HepG2 (cell line): ENCODE data around the gene NDUFB11. TPM values are rescaled to one million over a fixed set of nuclear protein-coding genes. Genes with fewer than 3 reads are reported as not detected.
"Not testable (repeated sequence)": the region's sequence is repeated elsewhere in the genome, so short reads cannot be mapped to it uniquely, and the experiment has no call there.

Experiments used
- ATAC-seq: fragments of 200-7000 bp; cut with Tn5 transposase; 3 replicates; pipeline ENCODE4 v1.9.1; 2020; ENCODE audit warnings: mild to moderate bottlenecking, moderate library complexity
- BruUV-seq: library from RNA; stranded (reverse); fragments of 400-500 nt; replicated peaks from 2 replicates; lab custom pipeline; 2021; lab: Mats Ljungman, UMichigan
- CTCF ChIA-PET: fragments of 300-600 bp; formaldehyde crosslinking; extraction: SDS; loops from one replicate; lab custom pipeline; 2021; ENCODE audit warnings: low total read pairs, inconsistent platforms, low intra/inter-chr PET ratio; lab: Yijun Ruan, JAX
- POLR2A ChIA-PET: fragments of 350-600 bp; sonication (Branson Sonifier 250); formaldehyde crosslinking; loops from one replicate; lab custom pipeline; 2020; ENCODE audit warnings: antibody characterized with exemption, inconsistent platforms; lab: Yijun Ruan, JAX
- DNase-seq: peaks from one replicate; pipeline ENCODE4 v3.0.0-alpha.2; 2015; ENCODE audit warnings: low spot score
- FAIRE-seq: peaks from 3 replicates; lab custom pipeline; 2011; peaks lifted over from hg19 to GRCh38; lab: Jason Lieb, UNC
- H2AFZ ChIP-seq: one replicate; pipeline ENCODE4 v1.6.1; 2011; ENCODE audit warnings: low read length, inconsistent platforms
- H3K27ac ChIP-seq: fragments of 300-600 bp; 3 replicates; pipeline ENCODE4 v1.8.0; 2011; ENCODE audit warnings: mixed run types, mild to moderate bottlenecking, mixed read lengths, low read length, inconsistent platforms; ENCODE audit not compliant: insufficient read depth; ENCODE audit errors: extremely low read length
- H3K27me3 ChIP-seq, 2 experiments: fragments of 200-600 bp in 1 of 2; 2 replicates in 1 of 2; 3 replicates in 1 of 2; pipeline versions ENCODE4 v1.6.0 to v1.8.0; 2011; ENCODE audit warnings: low read length in 2 of 2, mild to moderate bottlenecking in 2 of 2, moderate library complexity in 2 of 2, inconsistent platforms in 1 of 2; ENCODE audit not compliant: insufficient read depth in 2 of 2, control insufficient read depth in 1 of 2
- H3K36me3 ChIP-seq, 2 experiments: fragments of 200-600 bp in 1 of 2; replicated peaks in 1 of 2; 2 replicates in 1 of 2; 3 replicates in 1 of 2; pipeline versions ENCODE4 v1.5.1 to v1.8.0; 2011; ENCODE audit warnings: low read length in 2 of 2, inconsistent platforms in 1 of 2; ENCODE audit not compliant: insufficient read depth in 2 of 2, control insufficient read depth in 1 of 2
- H3K4me1 ChIP-seq: 2 replicates; pipeline ENCODE4 v1.5.1; 2012; ENCODE audit warnings: low read length, inconsistent platforms; ENCODE audit not compliant: insufficient read depth
- H3K4me2 ChIP-seq: 2 replicates; pipeline ENCODE4 v1.6.0; 2011; ENCODE audit warnings: low read depth, low read length, inconsistent platforms
- H3K4me3 ChIP-seq, 3 experiments: fragments of 200-600 bp in 1 of 3; sonication (generic), shearing (Covaris generic) in 1 of 3; replicated peaks in 1 of 3; 2 replicates each; pipeline ENCODE4 v1.5.1; 2011 to 2016; ENCODE audit warnings: low read length in 3 of 3, inconsistent platforms in 2 of 3, low read depth in 2 of 3, mild to moderate bottlenecking in 2 of 3, control low read depth in 1 of 3, mixed read lengths in 1 of 3; ENCODE audit not compliant: insufficient read depth in 1 of 3
- H3K79me2 ChIP-seq: one replicate; pipeline ENCODE4 v1.6.1; 2011; ENCODE audit warnings: low read length, inconsistent platforms; ENCODE audit not compliant: insufficient read depth
- H3K9ac ChIP-seq: 2 replicates; pipeline ENCODE4 v1.6.0; 2011; ENCODE audit warnings: mild to moderate bottlenecking, low read depth, low read length, inconsistent platforms; ENCODE audit not compliant: insufficient read depth
- H3K9me3 ChIP-seq: 2 replicates; pipeline ENCODE4 v1.5.1; 2012; ENCODE audit warnings: mild to moderate bottlenecking, low read length
- H4K20me1 ChIP-seq: 2 replicates; pipeline ENCODE4 v1.6.0; 2011; ENCODE audit warnings: inconsistent platforms, mild to moderate bottlenecking, low read length, moderate library complexity; ENCODE audit not compliant: insufficient read depth
- ATF5 ChIP-seq: sonication (generic); formaldehyde crosslinking; IDR thresholded peaks from 2 replicates; pipeline ENCODE4 v1.4.0; 2020; ENCODE audit warnings: mild to moderate bottlenecking, low read depth, missing genetic modification reagents
- HNF1B ChIP-seq: sonication (generic); formaldehyde crosslinking; IDR thresholded peaks from 2 replicates; pipeline ENCODE4 v1.5.1; 2020; ENCODE audit warnings: mild to moderate bottlenecking, moderate library complexity, missing genetic modification reagents
- KLF16 ChIP-seq, 2 experiments: sonication (generic) in 1 of 2; formaldehyde crosslinking in 1 of 2; IDR thresholded peaks; 2 replicates each; pipeline versions ENCODE4 v1.6.1 to v1.8.0; 2016 to 2023; ENCODE audit warnings: missing genetic modification reagents in 2 of 2, missing compliant biosample characterization in 1 of 2
- NCOA2 ChIP-seq: sonication (generic); formaldehyde crosslinking; IDR thresholded peaks from 2 replicates; pipeline ENCODE4 v1.8.0; 2022; ENCODE audit warnings: inconsistent platforms
- PLSCR1 ChIP-seq: sonication (generic); formaldehyde crosslinking; IDR thresholded peaks from 2 replicates; pipeline ENCODE4 v1.5.0; 2020; ENCODE audit warnings: missing genetic modification reagents, mild to moderate bottlenecking, borderline replicate concordance
- SNAPC2 ChIP-seq: sonication (generic); formaldehyde crosslinking; IDR thresholded peaks from 2 replicates; pipeline ENCODE4 v1.8.1; 2022; ENCODE audit warnings: mild to moderate bottlenecking, missing genetic modification reagents
- STAT5B ChIP-seq: sonication (generic); formaldehyde crosslinking; IDR thresholded peaks from 2 replicates; pipeline ENCODE4 v1.4.0; 2020; ENCODE audit warnings: missing genetic modification reagents
- THYN1 ChIP-seq: sonication (generic); formaldehyde crosslinking; IDR thresholded peaks from 2 replicates; pipeline ENCODE4 v1.8.1; 2023; ENCODE audit warnings: low read depth, mild to moderate bottlenecking, moderate library complexity, missing genetic modification reagents, borderline replicate concordance
- ZFP36L2 ChIP-seq: sonication (generic); formaldehyde crosslinking; IDR thresholded peaks from 2 replicates; pipeline ENCODE4 v1.4.0; 2020; ENCODE audit warnings: missing genetic modification reagents
- ZFX ChIP-seq: sonication (generic); formaldehyde crosslinking; IDR thresholded peaks from 2 replicates; pipeline ENCODE4 v1.4.0; 2020; ENCODE audit warnings: mild to moderate bottlenecking, low read depth, missing genetic modification reagents, moderate library complexity
- ZFY ChIP-seq: sonication (generic); formaldehyde crosslinking; IDR thresholded peaks from 2 replicates; pipeline ENCODE4 v1.4.0; 2020; ENCODE audit warnings: missing genetic modification reagents
- ZNF558 ChIP-seq: sonication (generic); formaldehyde crosslinking; IDR thresholded peaks from 2 replicates; pipeline ENCODE4 v1.9.0; 2022; ENCODE audit warnings: mild to moderate bottlenecking, missing genetic modification reagents, borderline replicate concordance
- ZNF572 ChIP-seq: sonication (generic); formaldehyde crosslinking; IDR thresholded peaks from 2 replicates; pipeline ENCODE4 v1.5.1; 2020; ENCODE audit warnings: mild to moderate bottlenecking, missing genetic modification reagents
- ZNF660 ChIP-seq: sonication (generic); formaldehyde crosslinking; IDR thresholded peaks from 2 replicates; pipeline ENCODE4 v1.5.1; 2020; ENCODE audit warnings: mild to moderate bottlenecking, low read depth, missing genetic modification reagents, borderline replicate concordance
- WGBS: methylation state at CpG from one replicate; pipeline ENCODE4 v1.1.6; 2017; ENCODE audit warnings: low lambda C conversion rate; 5-methylcytosine and 5-hydroxymethylcytosine counted together
- in situ Hi-C: cut with HindIII; loops from 2 replicates; pipeline ENCODE4 v1.10.0; 2017; ENCODE audit warnings: low pct_unique_long_range_greater_than_20kb; ENCODE audit not compliant: extremely low pct_ligation_motif_present
- intact Hi-C: fragments of 100-400 bp; cut with micrococcal nuclease; formaldehyde crosslinking; loops from one replicate; pipeline ENCODE4 v1.10.0; 2022; ENCODE audit not compliant: unreplicated experiment
- polyA plus RNA-seq, 8 experiments: library from polyadenylated mRNA; depleted of rRNA in 3 of 8; stranded (reverse) in 7 of 8; unstranded in 1 of 8; fragments of >200 nt; fragmentation: Illumina TruSeq in 4 of 8; extraction: Trizol in 4 of 8; gene quantifications; 2 replicates each; pipeline versions ENCODE4 v1.2.1 to v1.2.3, GENCODE V29; 2011 to 2016; ENCODE audit warnings: low read depth in 4 of 8, missing spikeins in 1 of 8, mixed read lengths in 1 of 8; ENCODE audit not compliant: insufficient read depth in 1 of 8
- total RNA-seq, 5 experiments: library from RNA; depleted of rRNA; stranded (reverse); fragments of >200 nt; fragmentation: Illumina TruSeq; extraction: Trizol; gene quantifications; 2 replicates each; pipeline ENCODE4 v1.2.3, GENCODE V29; 2016; ENCODE audit warnings: low read depth in 1 of 5

The NDUFB11 gene
- total and polyA plus RNA-seq, 2 of the 13 experiments (the other 11 are each of a cell fraction or from before 2014, with no cell fraction given) = 46.6 to 100 TPM

DNA sequence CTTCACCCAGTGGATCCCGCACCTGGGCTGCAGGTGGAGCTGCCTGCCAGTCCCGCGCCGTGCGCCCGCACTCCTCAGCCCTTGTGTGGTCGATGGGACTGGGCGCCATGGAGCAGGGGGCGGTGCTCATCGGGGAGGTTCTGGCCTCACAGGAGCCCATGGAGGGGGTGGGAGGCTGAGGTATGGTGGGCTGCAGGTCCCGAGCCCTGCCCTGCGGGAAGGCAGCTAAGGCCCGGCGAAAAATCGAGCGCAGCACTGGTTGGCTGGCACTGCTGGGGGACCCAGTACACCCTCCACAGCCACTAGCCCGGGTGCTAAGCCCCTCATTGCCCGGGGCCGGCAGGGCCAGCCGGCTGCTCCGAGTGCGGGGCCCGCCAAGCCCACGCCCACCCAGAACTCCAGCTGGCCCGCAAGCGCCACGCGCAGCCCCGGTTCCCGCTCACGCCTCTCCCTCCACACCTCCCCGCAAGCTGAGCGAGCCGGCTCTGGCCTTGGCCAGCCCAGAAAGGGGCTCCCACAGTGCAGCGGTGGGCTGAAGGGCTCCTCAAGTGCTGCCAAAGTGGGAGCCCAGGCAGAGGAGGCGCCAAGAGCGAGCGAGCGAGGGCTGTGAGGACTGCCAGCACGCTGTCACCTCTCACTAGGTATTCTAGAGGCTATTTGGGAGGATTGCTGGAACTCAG is 33.4 kb downstream of the NDUFB11 start:
- BruUV-seq, H3K4me3 ChIP-seq, H3K27ac ChIP-seq, POLR2A ChIA-PET, H3K4me2 ChIP-seq, CTCF ChIA-PET, H3K9me3 ChIP-seq, FAIRE-seq, H2AFZ ChIP-seq, ATAC-seq, H4K20me1 ChIP-seq, H3K36me3 ChIP-seq, H3K4me1 ChIP-seq, H3K27me3 ChIP-seq, intact Hi-C loops, H3K79me2 ChIP-seq, H3K9ac ChIP-seq, in situ Hi-C loops, DNase-seq: not testable (repeated sequence)
- WGBS = 100% methylated on average over 1 of the region's 40 CpGs

GRCh38 chrX:47101206-47101605 is 43.3 kb downstream of the NDUFB11 start:
- Histone ChIP-seq H3K27me3 (no peaks in the 10 kb centered on the region), H3K4me1 (no peaks in the 10 kb centered on the region), H3K9ac (no peak overlapping the region), H4K20me1 (no peaks in the 10 kb centered on the region), H3K4me3 (no peak overlapping the region), H3K27ac (no peak overlapping the region), H3K9me3 (no peaks in the 10 kb centered on the region), H3K79me2 (no peaks in the 10 kb centered on the region), H2AFZ (no peak overlapping the region), H3K4me2 (no peak overlapping the region), H3K36me3 (peaks cover 2 to 14% of the 10 kb centered on the region in 2 experiments; a peak in 3 of 5 replicates)
- intact Hi-C loops (no loop called here), in situ Hi-C loops (no loop called here)
- CTCF ChIA-PET = no interaction called here
- WGBS = 90% methylated on average over 3 of the region's 4 CpGs
- FAIRE-seq (no peak), DNase-seq (no peak), ATAC-seq (no peak)
- POLR2A ChIA-PET = no interaction called here
- no TSS peak for BruUV-seq
- TF ChIP-seq ZNF558 (no peak), ZNF572 (no peak), ATF5 (CRISPR knock-in tag) (no peak), PLSCR1 (CRISPR knock-in tag) (no peak), ZNF660 (CRISPR knock-in tag) (no peak), THYN1 (no peak), HNF1B (no peak), SNAPC2 (CRISPR knock-in tag) (no peak), ZFX (CRISPR knock-in tag) (no peak), ZFP36L2 (CRISPR knock-in tag) (no peak), KLF16 (CRISPR knock-in tag; IDR thresholded peaks at IDR 0.05) (no peak), ZFY (CRISPR knock-in tag) (no peak), NCOA2 (CRISPR knock-in tag) (no peak), STAT5B (CRISPR knock-in tag) (no peak)
